ENCODE measurements around the gene LAMB4.

LAMB4 gene

DNA sequence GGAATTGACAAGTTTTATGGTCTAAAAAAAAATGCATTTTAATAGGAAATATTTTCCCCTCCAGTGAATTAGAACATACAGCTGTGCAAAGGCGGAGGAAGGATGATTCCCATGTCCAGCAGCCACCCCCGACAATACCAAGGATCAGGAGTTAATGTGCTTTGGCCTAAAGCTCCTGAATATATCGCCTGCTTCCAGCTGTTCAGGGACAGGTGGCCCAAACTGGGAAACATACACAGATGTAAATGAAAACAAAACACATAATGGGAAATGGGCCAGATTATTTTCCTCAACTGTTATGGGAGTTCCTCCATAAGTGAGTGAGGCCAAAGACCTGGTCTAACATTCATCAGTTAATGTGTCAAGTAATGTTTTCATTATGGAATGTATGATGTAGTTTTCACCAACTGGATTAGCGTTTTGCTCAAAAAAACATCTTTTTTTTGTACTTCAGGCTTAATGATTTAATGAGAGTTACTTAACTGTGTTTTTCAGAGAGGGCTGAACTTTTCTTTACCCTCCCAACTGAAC lies 72.1 kb downstream of the LAMB4 start:
- peaks cover 16% of the 10 kb centered on the region for H3K4me1 ChIP-seq (ENCODE audit: control insufficient read depth, insufficient read depth, low read length)

DNA sequence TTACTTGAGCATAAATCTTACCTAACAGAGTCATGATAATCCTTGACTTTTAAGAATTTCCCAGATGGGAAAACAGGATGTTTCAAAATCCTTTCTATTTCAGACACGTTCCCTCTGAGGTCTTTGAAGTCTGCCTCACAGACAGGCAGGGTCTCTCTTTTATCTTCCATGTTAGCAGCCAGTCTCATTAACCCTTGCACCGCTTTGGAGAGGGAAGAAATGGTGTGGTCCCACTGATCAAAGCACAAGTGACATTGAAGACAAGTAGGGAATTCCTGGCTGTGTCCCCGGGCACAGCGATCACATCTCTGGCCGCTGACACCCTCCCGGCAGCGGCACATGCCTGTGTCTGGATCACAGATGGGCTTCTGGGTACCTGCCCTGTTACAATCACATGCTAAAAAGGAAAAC lies 74.5 kb downstream of the LAMB4 start:
- Histone ChIP-seq H3K36me3 (ENCODE audit: control insufficient read depth, insufficient read depth, low read length, severe bottlenecking) (no peaks in the 10 kb centered on the region), H3K4me1 (ENCODE audit: control insufficient read depth, insufficient read depth, low read length) (peaks cover 20% of the 10 kb centered on the region), H3K27me3 (replicated peaks; ENCODE audit: control insufficient read depth, insufficient read depth, low read length) (no peaks in the 10 kb centered on the region), H3K9ac (ENCODE audit: low read length) (no peak overlapping the region), H3K9me3 (ENCODE audit: control insufficient read depth, low read length) (no peaks in the 10 kb centered on the region), H3K4me3 (ENCODE audit: low read length) (no peak overlapping the region)
- DNase-seq (ENCODE audit: low read depth): no peak

More for the DNA sequence above, 72.1 kb downstream of the LAMB4 start:
- Histone ChIP-seq H3K4me3 (ENCODE audit: low read length) (no peak overlapping the region), H3K9me3 (ENCODE audit: control insufficient read depth, low read length) (no peaks in the 10 kb centered on the region), H3K27me3 (replicated peaks; ENCODE audit: control insufficient read depth, insufficient read depth, low read length) (no peaks in the 10 kb centered on the region), H3K9ac (ENCODE audit: low read length) (no peak overlapping the region), H3K36me3 (ENCODE audit: control insufficient read depth, insufficient read depth, low read length, severe bottlenecking) (no peaks in the 10 kb centered on the region)
- no peak for DNase-seq (ENCODE audit: low read depth)

DNA sequence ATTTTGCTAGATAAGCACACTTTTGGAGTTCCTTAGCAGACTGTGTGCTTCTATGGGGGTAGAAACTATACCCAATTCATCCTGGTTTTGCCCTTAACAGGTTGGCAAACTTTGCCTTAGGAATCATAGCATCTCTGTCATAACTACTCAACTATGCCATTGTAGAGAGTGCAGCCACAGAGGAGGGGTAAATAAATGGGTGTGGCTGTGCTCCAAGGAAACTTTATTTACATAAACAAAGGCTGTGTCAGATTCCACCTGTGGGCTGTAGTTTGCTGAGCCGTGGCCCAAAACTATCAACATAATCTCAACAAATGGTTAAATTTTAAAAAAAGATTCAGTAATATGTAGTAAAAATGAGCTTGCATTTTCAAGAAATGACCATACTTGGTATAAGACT lies 75.6 kb downstream of the LAMB4 start:
- H3K9me3 ChIP-seq (ENCODE audit: control insufficient read depth, low read length): no peaks in the 10 kb centered on the region
- H3K9ac ChIP-seq (ENCODE audit: low read length): no peak overlapping the region
- H3K36me3 ChIP-seq (ENCODE audit: control insufficient read depth, insufficient read depth, low read length, severe bottlenecking): no peaks in the 10 kb centered on the region
- peaks cover 9% of the 10 kb centered on the region for H3K4me1 ChIP-seq (ENCODE audit: control insufficient read depth, insufficient read depth, low read length)
- no peak overlapping the region for H3K4me3 ChIP-seq (ENCODE audit: low read length)
- no peak for DNase-seq (ENCODE audit: low read depth)
- no peaks in the 10 kb centered on the region for H3K27me3 ChIP-seq (replicated peaks; ENCODE audit: control insufficient read depth, insufficient read depth, low read length)

DNA sequence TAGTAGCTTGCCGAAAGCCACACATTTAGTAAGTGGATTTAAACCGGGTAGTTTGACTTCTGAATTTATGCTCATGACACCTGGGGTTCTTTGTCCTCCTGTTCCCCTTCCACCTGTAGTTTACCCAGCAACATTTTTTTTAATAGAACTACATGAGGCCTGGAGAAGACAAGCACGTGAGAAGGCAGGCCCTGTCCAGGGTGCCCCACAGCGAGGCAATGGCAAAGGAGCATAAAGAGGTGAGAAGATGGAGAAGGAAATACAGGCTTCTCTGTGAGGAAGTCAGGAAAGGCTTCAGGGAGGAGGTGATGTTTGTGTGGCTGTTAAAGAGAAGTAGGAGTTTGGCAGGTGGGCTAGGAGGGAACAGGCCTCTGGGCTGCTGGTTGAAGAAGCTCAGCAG lies 76.9 kb downstream of the LAMB4 start:
- no peak for DNase-seq (ENCODE audit: low read depth)
- H3K9ac ChIP-seq (ENCODE audit: low read length): no peak overlapping the region
- no peak overlapping the region for H3K4me3 ChIP-seq (ENCODE audit: low read length)
- no peaks in the 10 kb centered on the region for H3K9me3 ChIP-seq (ENCODE audit: control insufficient read depth, low read length)
- no peaks in the 10 kb centered on the region for H3K36me3 ChIP-seq (ENCODE audit: control insufficient read depth, insufficient read depth, low read length, severe bottlenecking)
- no peaks in the 10 kb centered on the region for H3K27me3 ChIP-seq (replicated peaks; ENCODE audit: control insufficient read depth, insufficient read depth, low read length)
- H3K4me1 ChIP-seq (ENCODE audit: control insufficient read depth, insufficient read depth, low read length): peaks cover 5% of the 10 kb centered on the region

DNA sequence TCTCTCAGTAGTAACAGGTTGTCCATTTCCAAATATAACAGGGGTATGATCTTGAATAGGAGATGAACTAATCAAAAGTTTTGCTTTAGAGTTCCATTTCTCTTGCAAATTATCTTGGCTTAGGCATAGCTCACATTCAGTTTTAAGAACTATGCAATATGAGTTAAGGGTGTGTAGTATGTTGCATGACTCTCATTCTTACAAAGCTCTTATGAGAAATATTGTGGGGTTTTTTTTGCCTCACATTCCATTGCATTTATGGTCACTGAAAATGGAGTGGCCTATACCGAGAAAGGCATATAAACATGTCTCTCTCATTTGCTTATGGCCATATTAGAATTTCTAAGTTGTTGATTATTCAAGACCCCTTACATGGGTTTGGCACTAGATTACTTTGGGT lies 78.7 kb downstream of the LAMB4 start:
- Histone ChIP-seq H3K9ac (ENCODE audit: low read length) (no peak overlapping the region), H3K9me3 (ENCODE audit: control insufficient read depth, low read length) (no peaks in the 10 kb centered on the region), H3K4me1 (ENCODE audit: control insufficient read depth, insufficient read depth, low read length) (peaks cover 5% of the 10 kb centered on the region), H3K4me3 (ENCODE audit: low read length) (no peak overlapping the region), H3K27me3 (replicated peaks; ENCODE audit: control insufficient read depth, insufficient read depth, low read length) (no peaks in the 10 kb centered on the region), H3K36me3 (ENCODE audit: control insufficient read depth, insufficient read depth, low read length, severe bottlenecking) (no peaks in the 10 kb centered on the region)
- DNase-seq (ENCODE audit: low read depth): peak; percentile 77

DNA sequence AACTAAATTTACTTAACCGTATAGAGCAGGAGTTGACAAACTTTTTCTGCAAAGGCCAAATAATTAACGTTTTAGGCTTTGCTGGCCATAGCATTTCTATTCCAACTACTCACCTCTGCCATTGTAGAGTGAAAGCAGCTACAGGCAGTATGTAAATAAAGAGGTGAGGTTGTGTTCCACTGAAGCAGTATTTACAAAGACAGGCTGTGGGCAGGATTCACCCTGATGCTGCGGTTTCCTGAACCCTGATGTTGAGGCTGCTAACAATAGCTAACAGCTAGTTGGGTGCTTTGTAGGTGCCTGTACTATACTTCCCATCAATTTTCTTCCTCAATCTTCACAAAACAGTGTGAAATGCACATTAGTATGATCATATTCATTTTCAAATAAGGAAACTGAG lies 80.2 kb downstream of the LAMB4 start:
- DNase-seq (ENCODE audit: low read depth): no peak
- Histone ChIP-seq H3K36me3 (ENCODE audit: control insufficient read depth, insufficient read depth, low read length, severe bottlenecking) (no peaks in the 10 kb centered on the region), H3K4me1 (ENCODE audit: control insufficient read depth, insufficient read depth, low read length) (peaks cover 16% of the 10 kb centered on the region), H3K27me3 (replicated peaks; ENCODE audit: control insufficient read depth, insufficient read depth, low read length) (no peaks in the 10 kb centered on the region), H3K9me3 (ENCODE audit: control insufficient read depth, low read length) (no peaks in the 10 kb centered on the region), H3K9ac (ENCODE audit: low read length) (no peak overlapping the region), H3K4me3 (ENCODE audit: low read length) (no peak overlapping the region)

DNA sequence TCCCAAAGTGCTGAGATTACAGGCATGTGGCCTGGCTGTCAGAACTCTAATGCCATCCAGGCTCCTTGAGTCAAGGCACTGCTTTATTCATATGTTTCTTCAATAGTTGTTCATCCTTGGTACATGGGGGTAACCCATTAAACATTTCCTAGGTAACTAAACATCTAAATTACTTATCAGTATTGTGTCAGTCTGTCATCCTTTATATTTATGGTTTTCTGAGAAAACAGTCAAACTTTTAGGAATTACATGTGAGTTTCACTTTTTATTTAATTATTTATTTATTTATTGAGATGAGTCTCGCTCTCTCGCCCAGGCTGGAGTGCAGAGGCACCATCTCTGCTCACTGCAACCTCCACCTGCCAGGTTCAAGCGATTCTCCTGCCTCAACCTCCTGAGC lies 81.7 kb downstream of the LAMB4 start:
- H3K4me1 ChIP-seq (ENCODE audit: control insufficient read depth, insufficient read depth, low read length): peaks cover 19% of the 10 kb centered on the region
- no peaks in the 10 kb centered on the region for H3K27me3 ChIP-seq (replicated peaks; ENCODE audit: control insufficient read depth, insufficient read depth, low read length)
- H3K4me3 ChIP-seq (ENCODE audit: low read length): no peak overlapping the region
- no peak for DNase-seq (ENCODE audit: low read depth)
- H3K9ac ChIP-seq (ENCODE audit: low read length): no peak overlapping the region
- H3K9me3 ChIP-seq (ENCODE audit: control insufficient read depth, low read length): no peaks in the 10 kb centered on the region
- no peaks in the 10 kb centered on the region for H3K36me3 ChIP-seq (ENCODE audit: control insufficient read depth, insufficient read depth, low read length, severe bottlenecking)

DNA sequence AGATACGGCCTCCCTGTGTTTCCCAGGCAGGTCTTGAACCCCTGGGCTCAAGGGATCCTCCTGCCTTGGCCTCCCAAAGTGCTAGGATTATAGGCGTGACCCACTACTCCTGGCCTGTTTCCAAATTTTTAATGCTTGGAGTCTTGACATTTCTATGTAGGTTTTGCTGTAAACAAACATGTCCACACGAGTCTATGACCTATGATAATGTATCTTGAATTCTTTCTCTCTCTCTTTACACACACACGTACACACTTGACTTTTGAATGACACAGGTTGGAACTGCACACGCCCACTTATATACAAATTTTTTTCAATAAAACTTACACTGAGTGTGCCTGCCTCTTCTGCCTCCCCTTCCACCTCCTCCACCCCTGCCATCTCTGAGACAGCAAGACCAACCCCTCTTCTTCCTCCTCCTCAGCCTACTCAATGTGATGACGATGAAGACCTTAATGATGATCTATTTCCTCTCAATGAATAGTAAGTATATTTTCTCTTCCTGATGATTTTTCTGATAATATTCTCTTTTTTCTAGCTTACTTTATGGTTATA lies 83.1 kb downstream of the LAMB4 start:
- Histone ChIP-seq H3K9me3 (ENCODE audit: control insufficient read depth, low read length) (no peaks in the 10 kb centered on the region), H3K4me1 (ENCODE audit: control insufficient read depth, insufficient read depth, low read length) (peaks cover 19% of the 10 kb centered on the region), H3K9ac (ENCODE audit: low read length) (no peak overlapping the region), H3K4me3 (ENCODE audit: low read length) (no peak overlapping the region), H3K27me3 (replicated peaks; ENCODE audit: control insufficient read depth, insufficient read depth, low read length) (no peaks in the 10 kb centered on the region), H3K36me3 (ENCODE audit: control insufficient read depth, insufficient read depth, low read length, severe bottlenecking) (no peaks in the 10 kb centered on the region)
- no peak for DNase-seq (ENCODE audit: low read depth)

DNA sequence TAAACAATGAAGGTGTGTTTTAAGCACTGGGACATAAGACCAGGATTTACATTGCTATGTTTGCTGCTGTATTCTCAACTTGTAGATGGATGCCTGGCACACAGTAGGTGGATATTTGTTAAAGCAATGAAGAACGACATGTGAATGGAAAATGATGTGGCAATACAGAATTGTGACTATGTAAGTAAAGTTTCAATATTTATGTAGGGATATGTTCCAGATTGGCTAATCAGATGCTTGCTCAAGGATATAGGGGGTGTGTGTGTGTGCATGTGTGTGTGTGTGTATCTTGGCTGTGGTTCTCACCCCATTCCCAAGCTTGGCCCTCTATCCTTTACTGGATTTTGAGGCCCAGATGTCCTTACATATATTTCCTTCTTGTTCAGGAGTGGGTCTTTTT lies 84.5 kb downstream of the LAMB4 start:
- Histone ChIP-seq H3K4me1 (ENCODE audit: control insufficient read depth, insufficient read depth, low read length) (peaks cover 14% of the 10 kb centered on the region), H3K9me3 (ENCODE audit: control insufficient read depth, low read length) (no peaks in the 10 kb centered on the region), H3K4me3 (ENCODE audit: low read length) (no peak overlapping the region), H3K36me3 (ENCODE audit: control insufficient read depth, insufficient read depth, low read length, severe bottlenecking) (no peaks in the 10 kb centered on the region), H3K27me3 (replicated peaks; ENCODE audit: control insufficient read depth, insufficient read depth, low read length) (no peaks in the 10 kb centered on the region), H3K9ac (ENCODE audit: low read length) (no peak overlapping the region)
- peak; percentile 79 for DNase-seq (ENCODE audit: low read depth)

DNA sequence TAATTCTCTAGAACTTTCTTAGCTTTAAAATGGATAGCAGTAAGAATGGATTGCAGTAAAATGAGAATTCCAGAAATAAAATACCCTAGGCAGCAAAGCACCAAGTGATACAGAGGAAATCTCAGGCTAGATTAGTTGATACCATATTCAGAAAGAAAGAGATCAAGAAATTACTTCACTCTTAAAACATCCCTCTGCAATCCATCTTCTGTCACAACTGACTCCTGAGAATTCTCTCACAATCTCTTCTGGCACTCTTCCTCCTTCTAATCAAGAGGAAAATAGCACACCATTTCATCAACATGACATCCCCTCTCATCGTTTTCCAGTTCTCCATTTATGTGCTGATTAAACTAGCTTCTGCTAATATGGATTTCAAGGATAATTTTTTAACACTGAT lies 85.0 kb downstream of the LAMB4 start:
- DNase-seq (ENCODE audit: low read depth): peak; percentile 82
- Histone ChIP-seq H3K4me3 (ENCODE audit: low read length) (no peak overlapping the region), H3K4me1 (ENCODE audit: control insufficient read depth, insufficient read depth, low read length) (peaks cover 14% of the 10 kb centered on the region), H3K9ac (ENCODE audit: low read length) (no peak overlapping the region), H3K36me3 (ENCODE audit: control insufficient read depth, insufficient read depth, low read length, severe bottlenecking) (no peaks in the 10 kb centered on the region), H3K9me3 (ENCODE audit: control insufficient read depth, low read length) (no peaks in the 10 kb centered on the region), H3K27me3 (replicated peaks; ENCODE audit: control insufficient read depth, insufficient read depth, low read length) (no peaks in the 10 kb centered on the region)

DNA sequence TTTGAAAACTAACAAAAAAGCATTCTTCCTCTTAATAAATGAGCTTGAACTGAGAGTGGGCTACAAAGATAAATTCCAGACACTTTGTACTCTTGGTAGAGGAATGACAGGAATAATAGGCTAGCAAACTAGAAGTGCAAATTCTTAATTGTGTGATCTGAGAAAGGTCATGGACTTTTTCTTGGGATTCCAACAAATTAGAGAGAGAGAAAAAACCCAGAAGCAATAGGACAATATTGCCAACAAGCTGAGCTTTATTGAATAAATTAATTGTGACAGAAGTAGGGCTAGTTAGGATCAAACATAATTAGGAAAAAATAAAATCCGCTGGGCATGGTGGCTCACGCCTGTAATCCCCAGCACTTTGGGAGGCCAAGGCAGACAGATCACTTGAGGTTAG lies 85.8 kb downstream of the LAMB4 start:
- no peak for DNase-seq (ENCODE audit: low read depth)
- Histone ChIP-seq H3K9ac (ENCODE audit: low read length) (no peak overlapping the region), H3K9me3 (ENCODE audit: control insufficient read depth, low read length) (no peaks in the 10 kb centered on the region), H3K4me3 (ENCODE audit: low read length) (no peak overlapping the region), H3K36me3 (ENCODE audit: control insufficient read depth, insufficient read depth, low read length, severe bottlenecking) (no peaks in the 10 kb centered on the region), H3K4me1 (ENCODE audit: control insufficient read depth, insufficient read depth, low read length) (peaks cover 14% of the 10 kb centered on the region), H3K27me3 (replicated peaks; ENCODE audit: control insufficient read depth, insufficient read depth, low read length) (no peaks in the 10 kb centered on the region)

DNA sequence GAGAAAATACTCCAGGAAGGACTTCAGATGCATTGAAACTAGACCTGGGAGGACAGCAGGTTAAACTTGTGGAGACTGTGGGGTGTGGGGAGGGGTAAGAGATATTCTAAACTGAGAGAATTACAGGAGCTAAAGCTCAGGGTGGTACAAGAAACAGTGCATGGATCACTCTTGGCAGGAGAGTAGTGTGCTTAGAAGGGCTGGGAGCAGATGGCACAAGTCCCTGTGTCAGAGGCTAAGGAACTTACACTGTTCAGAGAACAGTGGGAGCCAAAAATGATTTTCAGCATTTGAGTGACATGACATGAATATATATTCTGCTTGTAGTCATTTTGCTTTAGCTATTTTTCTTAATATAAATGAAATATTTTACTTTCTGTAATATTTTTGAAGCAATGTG lies 91.2 kb downstream of the LAMB4 start:
- DNase-seq (ENCODE audit: low read depth): no peak
- H3K4me1 ChIP-seq (ENCODE audit: control insufficient read depth, insufficient read depth, low read length): peaks cover 6% of the 10 kb centered on the region
- H3K36me3 ChIP-seq (ENCODE audit: control insufficient read depth, insufficient read depth, low read length, severe bottlenecking): no peaks in the 10 kb centered on the region
- H3K27me3 ChIP-seq (replicated peaks; ENCODE audit: control insufficient read depth, insufficient read depth, low read length): no peaks in the 10 kb centered on the region
- H3K9ac ChIP-seq (ENCODE audit: low read length): no peak overlapping the region
- no peak overlapping the region for H3K4me3 ChIP-seq (ENCODE audit: low read length)
- no peaks in the 10 kb centered on the region for H3K9me3 ChIP-seq (ENCODE audit: control insufficient read depth, low read length)

Data from adipocyte (in vitro differentiated cells).